Midbrain (tissue), 1 donor: Measurements from ENCODE around the gene NDUFS8.

Experiments
- DNase-seq: peaks from one replicate; lab custom pipeline; 2025; lab: John Stamatoyannopoulos, UW

The NDUFS8 gene

GRCh38 chr11:68049509-68050370, 19.3 kb downstream of the NDUFS8 start:
- no peak for DNase-seq

- no peak for DNase-seq
Observed at GRCh38 chr11:68050371-68050841, 19.9 kb downstream of the NDUFS8 start.

- DNase-seq, result no peak
Observed at GRCh38 chr11:68051191-68052136, 21.0 kb downstream of the NDUFS8 start.

- DNase-seq, result no peak
Observed at GRCh38 chr11:68052137-68052873, 21.8 kb downstream of the NDUFS8 start.

- no peak for DNase-seq
Observed at GRCh38 chr11:68053117-68053516, 22.6 kb downstream of the NDUFS8 start.

- DNase-seq, result no peak
Observed at GRCh38 chr11:68053981-68054812, 23.7 kb downstream of the NDUFS8 start.

- DNase-seq, result no peak
Observed at GRCh38 chr11:68056317-68057285, 26.1 kb downstream of the NDUFS8 start.

GRCh38 chr11:68057807-68058206, 27.3 kb downstream of the NDUFS8 start:
- no peak for DNase-seq

GRCh38 chr11:68061508-68061907, 31.0 kb downstream of the NDUFS8 start:
- DNase-seq, result no peak

- no peak for DNase-seq
Observed at GRCh38 chr11:68064926-68065325, 34.4 kb downstream of the NDUFS8 start.

- no peak for DNase-seq
Observed at GRCh38 chr11:68065841-68066240, 35.4 kb downstream of the NDUFS8 start.

GRCh38 chr11:68066742-68067141, 36.3 kb downstream of the NDUFS8 start:
- peak; percentile 28 for DNase-seq

GRCh38 chr11:68067991-68068390, 37.5 kb downstream of the NDUFS8 start:
- DNase-seq, result no peak

- no peak for DNase-seq
Observed at GRCh38 chr11:68071281-68072048, 41.0 kb downstream of the NDUFS8 start.

- DNase-seq, result no peak
Observed at GRCh38 chr11:68074584-68075352, 44.3 kb downstream of the NDUFS8 start.

GRCh38 chr11:68076371-68077042, 46.0 kb downstream of the NDUFS8 start:
- no peak for DNase-seq
